ENCODE measurements around the gene DDX24. TPM values are rescaled to one million over a fixed set of nuclear protein-coding genes. Genes with fewer than 3 reads are reported as not detected.

The DDX24 gene
- total and polyA plus RNA-seq, 5 experiments from 2014 or later = 185 to 319 (median 274) TPM

DNA sequence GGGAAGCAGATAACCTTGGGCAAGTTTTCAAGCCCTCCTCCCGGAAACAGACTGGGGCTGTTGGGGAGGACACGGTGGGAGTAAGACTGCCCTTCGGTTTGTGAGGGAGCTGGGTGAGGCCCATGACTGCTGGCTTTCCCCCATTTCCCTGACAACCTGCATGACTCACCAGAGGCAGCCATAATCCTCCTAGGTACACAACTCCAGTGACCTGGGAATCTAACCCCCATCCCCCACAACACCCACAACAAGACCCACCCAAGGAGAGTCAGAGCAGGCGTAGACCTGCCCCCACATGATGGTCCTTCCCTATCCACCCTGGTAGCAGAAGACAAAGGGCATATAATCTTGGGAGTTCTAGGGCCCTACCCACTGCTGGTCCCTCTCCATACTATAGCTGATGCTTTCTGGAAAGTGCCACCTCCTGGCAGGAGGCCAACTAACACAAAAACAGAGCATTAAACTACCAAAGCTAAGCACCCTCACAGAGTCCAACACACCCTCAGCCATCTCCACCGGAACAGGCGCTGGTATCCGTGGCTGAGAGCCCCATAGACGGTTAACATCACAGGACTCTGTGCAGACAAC is 14.8 kb downstream of the DDX24 start:
- Mint-ChIP-seq H3K27me3 (no peaks in the 10 kb centered on the region), H3K4me3 (peak overlapping the region in 7 of 10 donors; percentile 27 to 65 (median 54)), H3K4me1 (peaks cover 66 to 97% (median 87%) of the 10 kb centered on the region in 4 donors), H3K27ac (peak overlapping the region in 9 of 10 donors; percentile 11 to 90 (median 67)), H3K36me3 (peaks cover 38 to 80% (median 54%) of the 10 kb centered on the region in 3 donors), H3K9me3 (peaks cover 9 to 41% (median 29%) of the 10 kb centered on the region in 9 donors)
- DNase-seq = no peak
- POLR2A ChIA-PET = no interaction called here
- peak in 1 of 2 donors; percentile 26 for ATAC-seq

DNA sequence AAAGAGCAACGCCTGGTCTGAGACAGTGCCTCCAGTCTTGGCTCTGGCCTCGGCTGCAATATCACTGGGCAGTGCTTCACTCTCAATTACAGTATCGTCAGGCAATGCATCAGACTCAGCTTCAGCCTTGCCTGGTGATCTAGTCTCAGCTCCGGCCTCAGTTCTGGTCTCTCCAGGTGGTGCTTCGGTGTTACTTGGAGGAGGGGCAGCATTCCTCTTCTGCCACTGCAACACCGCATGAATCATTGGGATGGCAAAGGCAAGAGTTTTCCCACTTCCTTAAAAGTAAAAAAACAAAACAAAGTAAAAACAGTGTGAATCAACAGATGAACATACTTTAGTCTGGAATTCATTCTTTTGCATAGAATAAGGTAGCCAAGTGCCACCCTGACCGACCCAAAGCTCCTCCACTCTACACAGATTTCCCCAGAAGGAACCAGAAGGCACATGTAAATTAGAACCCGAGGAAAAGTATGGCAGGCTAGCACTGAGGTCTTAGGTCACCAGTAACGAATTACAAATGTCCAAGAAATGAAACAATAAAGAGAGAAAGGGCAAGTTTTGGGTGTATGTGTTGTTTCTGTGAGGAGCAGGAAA is 18.6 kb downstream of the DDX24 start:
- Mint-ChIP-seq H3K27me3 (no peaks in the 10 kb centered on the region), H3K36me3 (peaks cover 21 to 83% (median 32%) of the 10 kb centered on the region in 3 donors), H3K27ac (peak overlapping the region in 2 of 10 donors; percentile 66 to 75), H3K4me3 (no peak overlapping the region), H3K9me3 (peaks cover 0 to 7% (median 2%) of the 10 kb centered on the region in 9 donors), H3K4me1 (peaks cover 52 to 98% (median 83%) of the 10 kb centered on the region in 4 donors)
- ATAC-seq (no peak), DNase-seq (no peak)
- POLR2A ChIA-PET = no interaction called here

DNA sequence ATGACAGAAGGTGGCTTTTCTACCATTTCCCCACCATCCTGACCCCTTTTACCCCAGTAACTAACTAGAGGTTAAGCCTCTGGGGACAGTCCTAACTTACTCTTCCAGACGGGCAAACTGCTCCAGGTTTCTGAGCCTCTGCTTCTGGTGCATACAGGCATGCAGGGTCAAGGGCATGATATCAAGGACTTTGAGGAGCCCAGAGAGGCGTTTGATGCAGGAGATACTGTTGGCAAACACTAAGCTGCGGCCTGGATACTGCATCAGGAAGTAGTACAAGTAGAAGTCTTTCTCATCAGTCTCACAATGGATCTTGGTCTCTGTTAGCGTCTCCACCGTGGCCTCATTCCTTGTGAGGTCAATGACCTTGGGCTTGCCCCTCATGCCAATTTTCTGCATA is 21.0 kb downstream of the DDX24 start:
- Mint-ChIP-seq H3K27ac (peak overlapping the region in 6 of 10 donors; percentile 7 to 83 (median 30)), H3K9me3 (no peaks in the 10 kb centered on the region), H3K4me3 (no peak overlapping the region), H3K36me3 (peaks cover 17 to 87% (median 36%) of the 10 kb centered on the region in 3 donors), H3K4me1 (peaks cover 42 to 97% (median 80%) of the 10 kb centered on the region in 4 donors), H3K27me3 (no peaks in the 10 kb centered on the region)
- no peak for ATAC-seq
- POLR2A ChIA-PET = no interaction called here
- no peak for DNase-seq

DNA sequence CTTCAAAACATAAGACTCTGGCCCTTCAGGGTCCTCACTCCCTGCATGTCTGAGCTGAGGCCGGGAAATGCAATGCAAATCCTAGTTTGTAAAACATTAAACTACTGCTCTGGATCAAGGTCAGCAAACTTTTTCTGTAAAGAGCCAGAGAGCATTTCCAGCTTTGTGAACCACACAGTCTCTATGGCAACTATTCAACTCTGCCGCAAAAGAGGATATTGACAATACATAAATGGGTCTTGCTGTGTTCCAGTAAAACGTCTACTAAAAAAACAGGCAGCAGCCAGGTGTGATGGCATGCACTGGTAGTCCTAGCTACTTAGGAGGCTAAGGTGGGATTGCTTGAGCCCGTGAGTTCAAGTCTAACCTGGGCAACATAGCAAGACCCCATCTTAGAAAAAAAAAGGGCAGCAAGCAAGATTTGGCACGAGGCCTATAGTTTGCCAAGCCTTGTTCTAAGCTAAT is 22.3 kb downstream of the DDX24 start:
- peak overlapping the region in 8 of 10 donors; percentile 31 to 85 (median 62) for H3K27ac Mint-ChIP-seq
- peaks cover 42 to 95% (median 74%) of the 10 kb centered on the region in 4 donors for H3K4me1 Mint-ChIP-seq
- no peaks in the 10 kb centered on the region for H3K27me3 Mint-ChIP-seq
- H3K9me3 Mint-ChIP-seq = no peaks in the 10 kb centered on the region
- DNase-seq = no peak
- peaks cover 17 to 99% (median 42%) of the 10 kb centered on the region in 3 donors for H3K36me3 Mint-ChIP-seq
- peak overlapping the region in 4 of 10 donors; percentile 1 to 33 (median 22) for H3K4me3 Mint-ChIP-seq
- POLR2A ChIA-PET = no interaction called here
- ATAC-seq = peak in 1 of 2 donors; percentile 22

DNA sequence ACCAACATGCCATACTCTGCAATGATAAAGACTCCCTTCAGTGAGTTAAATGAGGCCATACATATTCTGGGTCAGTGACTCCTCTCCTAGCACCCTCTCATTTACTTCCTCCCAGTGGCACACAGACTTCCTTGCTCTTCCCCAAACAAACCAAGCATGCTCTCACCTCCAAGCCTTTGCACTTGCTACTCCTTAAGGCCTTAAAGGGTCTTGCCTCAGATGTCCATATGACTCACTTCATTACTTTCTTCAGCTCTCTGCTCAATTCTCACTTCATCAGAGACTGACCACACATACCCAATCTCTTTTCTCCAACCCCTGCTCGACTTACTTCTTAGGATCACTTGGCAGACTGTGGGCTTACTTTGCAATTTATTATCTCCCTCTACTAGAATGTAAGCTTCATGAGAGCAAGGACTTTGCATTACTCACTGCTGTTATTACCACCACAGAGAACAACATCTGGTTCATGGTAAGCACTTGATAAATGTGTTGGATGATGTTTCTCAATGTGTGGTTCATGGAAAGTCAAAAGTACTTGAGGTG is 22.8 kb downstream of the DDX24 start:
- peaks cover 17 to 94% (median 42%) of the 10 kb centered on the region in 3 donors for H3K36me3 Mint-ChIP-seq
- H3K27me3 Mint-ChIP-seq = no peaks in the 10 kb centered on the region
- POLR2A ChIA-PET = interaction anchor here (1.8 kb wide), 1 partner anchor 23 kb away, joined by 4 read pairs; the partner anchor contains the start of genes DDX24 and IFI27L1
- DNase-seq (no peak), ATAC-seq (no peak)
- H3K27ac Mint-ChIP-seq = peak overlapping the region in 9 of 10 donors; percentile 29 to 85 (median 56)
- peaks cover 40 to 90% (median 70%) of the 10 kb centered on the region in 4 donors for H3K4me1 Mint-ChIP-seq
- peak overlapping the region in 8 of 10 donors; percentile 1 to 45 (median 12) for H3K4me3 Mint-ChIP-seq
- H3K9me3 Mint-ChIP-seq = no peaks in the 10 kb centered on the region

DNA sequence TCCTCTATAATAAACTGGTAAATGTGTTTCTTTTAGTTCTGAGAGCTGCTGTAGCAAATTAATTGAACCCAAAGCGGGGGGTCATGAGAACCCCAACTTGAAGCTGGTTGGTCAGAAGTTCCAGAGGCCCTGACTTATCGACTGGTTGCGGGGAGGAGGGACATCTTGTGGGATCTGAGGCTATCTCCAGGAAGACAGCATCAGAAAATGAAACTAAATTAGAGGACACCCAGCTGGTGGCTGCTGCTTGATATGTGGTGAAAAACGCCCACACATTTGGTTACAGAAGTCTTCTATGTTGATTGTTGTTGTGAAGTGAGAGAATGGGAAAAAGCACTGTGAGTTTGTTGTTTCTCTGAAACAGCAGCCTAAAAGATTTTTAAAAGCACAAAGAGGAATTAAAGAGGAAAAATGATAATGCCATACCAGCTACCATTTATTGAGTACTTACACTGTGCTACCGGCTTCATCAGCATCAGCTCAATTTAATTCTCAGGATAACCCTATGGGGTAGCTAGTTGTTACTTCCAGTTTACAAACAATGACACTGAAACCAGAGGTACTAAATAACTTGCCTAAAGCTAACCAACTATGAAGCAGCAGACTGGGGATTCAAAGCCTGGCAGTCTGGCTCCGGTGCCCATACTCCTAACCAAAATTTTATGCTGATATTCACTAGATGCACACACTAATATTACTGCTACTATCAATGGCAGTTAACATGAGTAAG is 24.3 kb downstream of the DDX24 start:
- peaks cover 17 to 94% (median 40%) of the 10 kb centered on the region in 3 donors for H3K36me3 Mint-ChIP-seq
- no peaks in the 10 kb centered on the region for H3K9me3 Mint-ChIP-seq
- H3K4me3 Mint-ChIP-seq = peak overlapping the region in 9 of 10 donors; percentile 8 to 48 (median 37)
- peak overlapping the region; percentile 22 to 85 (median 68) for H3K27ac Mint-ChIP-seq
- DNase-seq = peak in 5 of 10 donors; percentile 16 to 41 (median 34)
- no peaks in the 10 kb centered on the region for H3K27me3 Mint-ChIP-seq
- peak; percentile 52 to 62 for ATAC-seq
- H3K4me1 Mint-ChIP-seq = peaks cover 33 to 88% (median 61%) of the 10 kb centered on the region in 4 donors
- POLR2A ChIA-PET = interaction anchor here (1.8 kb wide), 1 partner anchor 25 kb away, joined by 4 read pairs; the partner anchor contains the start of genes DDX24 and IFI27L1

DNA sequence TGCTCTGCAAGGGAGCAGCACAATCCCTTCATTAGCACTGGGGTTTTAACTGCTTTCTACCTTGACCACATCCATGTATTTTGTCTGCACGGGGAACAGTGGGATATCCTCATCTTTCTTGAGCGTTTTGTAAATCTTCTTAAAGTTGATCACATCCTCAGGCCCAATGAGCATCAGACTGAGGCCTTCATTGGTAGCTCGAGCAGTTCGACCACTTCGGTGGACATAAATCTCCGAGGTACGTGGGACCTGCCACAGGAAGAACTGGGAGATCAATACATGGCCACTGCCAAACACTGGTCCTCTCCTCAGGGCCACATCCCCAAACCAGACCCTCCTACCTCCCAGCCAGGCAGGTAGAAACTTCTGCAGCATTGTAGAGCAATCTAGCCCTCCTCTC is 26.1 kb downstream of the DDX24 start:
- peaks cover 32 to 78% (median 49%) of the 10 kb centered on the region in 4 donors for H3K4me1 Mint-ChIP-seq
- H3K36me3 Mint-ChIP-seq = peaks cover 20 to 94% (median 39%) of the 10 kb centered on the region in 3 donors
- ATAC-seq = no peak
- peak overlapping the region in 1 of 10 donors; percentile 12 for H3K4me3 Mint-ChIP-seq
- H3K27me3 Mint-ChIP-seq = no peaks in the 10 kb centered on the region
- H3K27ac Mint-ChIP-seq = peak overlapping the region in 8 of 10 donors; percentile 5 to 80 (median 46)
- DNase-seq = peak in 1 of 10 donors; percentile 4
- no peaks in the 10 kb centered on the region for H3K9me3 Mint-ChIP-seq
- POLR2A ChIA-PET = no interaction called here

DNA sequence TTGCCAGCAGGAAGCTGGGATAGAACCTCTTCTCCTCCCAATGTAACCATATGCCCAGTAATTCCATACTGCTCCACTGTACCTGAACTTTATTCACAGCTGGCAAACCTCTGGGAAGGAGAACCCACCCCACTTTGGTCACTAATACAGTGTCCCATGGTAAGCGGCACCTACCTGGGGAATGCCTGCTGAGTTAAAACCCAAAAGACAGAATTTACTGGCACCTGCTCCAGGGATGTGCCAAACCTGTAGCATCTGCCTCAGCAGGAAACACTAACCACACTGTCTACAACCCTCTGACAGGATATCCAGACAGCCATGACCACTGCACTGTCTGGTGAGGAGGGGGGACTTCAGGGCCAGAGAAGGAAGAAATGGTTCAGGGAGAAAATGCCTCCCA is 26.6 kb downstream of the DDX24 start:
- DNase-seq = peak in 1 of 10 donors; percentile 15
- POLR2A ChIA-PET = no interaction called here
- no peaks in the 10 kb centered on the region for H3K9me3 Mint-ChIP-seq
- peak overlapping the region in 9 of 10 donors; percentile 12 to 80 (median 58) for H3K27ac Mint-ChIP-seq
- H3K36me3 Mint-ChIP-seq = peaks cover 21 to 94% (median 38%) of the 10 kb centered on the region in 3 donors
- H3K4me3 Mint-ChIP-seq = peak overlapping the region in 1 of 10 donors; percentile 46
- ATAC-seq = peak in 1 of 2 donors; percentile 18
- peaks cover 32 to 73% (median 45%) of the 10 kb centered on the region in 4 donors for H3K4me1 Mint-ChIP-seq
- no peaks in the 10 kb centered on the region for H3K27me3 Mint-ChIP-seq

DNA sequence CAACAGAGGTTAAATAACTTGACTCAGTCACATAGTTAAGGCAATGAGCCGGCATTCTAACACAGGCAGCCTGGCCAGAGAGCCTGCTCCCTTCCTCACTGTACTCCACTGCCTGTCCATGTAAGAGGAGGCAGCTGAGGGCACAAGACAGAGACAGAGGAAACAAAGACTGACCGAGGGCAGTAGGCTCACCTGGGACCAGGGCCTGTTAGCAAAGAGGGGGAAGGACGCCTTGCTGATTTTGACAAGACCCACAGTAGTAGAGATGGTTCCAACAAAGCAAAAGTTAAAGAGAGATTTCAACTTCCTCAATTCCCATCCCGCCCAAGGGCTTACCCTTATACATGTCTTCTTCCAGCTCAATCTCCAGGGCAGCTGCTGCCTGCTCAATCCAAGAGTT is 28.3 kb downstream of the DDX24 start:
- no peaks in the 10 kb centered on the region for H3K9me3 Mint-ChIP-seq
- peak overlapping the region; percentile 2 to 90 (median 56) for H3K27ac Mint-ChIP-seq
- ATAC-seq = no peak
- peaks cover 13 to 90% (median 37%) of the 10 kb centered on the region in 3 donors for H3K36me3 Mint-ChIP-seq
- H3K4me1 Mint-ChIP-seq = peaks cover 22 to 56% (median 30%) of the 10 kb centered on the region in 4 donors
- DNase-seq = peak in 1 of 10 donors; percentile 8
- peak overlapping the region in 2 of 10 donors; percentile 13 to 34 for H3K4me3 Mint-ChIP-seq
- H3K27me3 Mint-ChIP-seq = no peaks in the 10 kb centered on the region
- POLR2A ChIA-PET = no interaction called here

DNA sequence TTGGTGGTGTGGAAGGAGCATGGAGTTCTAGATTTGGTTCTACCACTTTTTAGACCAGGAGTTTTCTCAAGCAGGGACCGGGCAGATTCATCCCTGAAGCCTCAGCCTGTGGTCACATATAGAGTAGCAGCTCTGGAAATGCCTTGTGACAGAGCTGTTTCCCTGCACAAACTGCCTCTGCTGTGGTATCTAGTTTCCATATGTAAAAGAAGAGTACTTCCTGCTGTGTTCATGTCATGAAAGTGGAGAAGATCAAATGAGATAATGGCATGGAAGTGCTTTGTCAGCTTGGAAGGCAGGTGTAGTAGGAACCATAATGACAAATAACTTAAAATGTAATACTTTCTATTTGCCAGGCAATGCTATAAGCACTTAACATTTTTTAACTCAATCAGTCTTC is 28.8 kb downstream of the DDX24 start:
- POLR2A ChIA-PET = no interaction called here
- Mint-ChIP-seq H3K36me3 (peaks cover 13 to 90% (median 37%) of the 10 kb centered on the region in 3 donors), H3K9me3 (no peaks in the 10 kb centered on the region), H3K4me1 (peaks cover 17 to 51% (median 25%) of the 10 kb centered on the region in 4 donors), H3K27ac (peak overlapping the region in 4 of 10 donors; percentile 11 to 90 (median 26)), H3K4me3 (no peak overlapping the region), H3K27me3 (no peaks in the 10 kb centered on the region)
- ATAC-seq = no peak
- no peak for DNase-seq

DNA sequence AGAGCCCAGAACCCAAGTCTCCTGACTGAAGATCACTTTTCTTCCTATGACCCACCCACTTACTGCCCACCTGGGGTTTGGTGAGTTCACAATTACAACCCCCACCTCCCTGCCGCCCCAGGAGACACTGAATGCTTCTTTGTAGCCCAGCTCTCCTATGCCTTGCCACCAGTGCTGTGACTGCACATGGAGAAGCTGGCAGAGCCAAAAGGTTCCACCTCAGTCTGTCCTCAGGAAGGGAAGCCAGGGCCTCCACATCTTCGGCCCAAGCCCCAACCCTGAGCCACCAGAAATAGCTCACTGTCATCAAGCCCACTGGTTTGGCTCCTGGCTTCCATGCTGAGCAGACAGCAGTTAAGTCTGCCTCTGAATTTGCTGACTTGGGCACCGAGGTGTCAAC is 29.2 kb downstream of the DDX24 start:
- peak in 1 of 10 donors; percentile 16 for DNase-seq
- POLR2A ChIA-PET = no interaction called here
- Mint-ChIP-seq H3K36me3 (peaks cover 13 to 90% (median 39%) of the 10 kb centered on the region in 3 donors), H3K4me1 (peaks cover 13 to 47% (median 23%) of the 10 kb centered on the region in 4 donors), H3K27ac (peak overlapping the region in 5 of 10 donors; percentile 11 to 90 (median 31)), H3K4me3 (peak overlapping the region in 1 of 10 donors; percentile 48), H3K9me3 (no peaks in the 10 kb centered on the region), H3K27me3 (no peaks in the 10 kb centered on the region)
- no peak for ATAC-seq

DNA sequence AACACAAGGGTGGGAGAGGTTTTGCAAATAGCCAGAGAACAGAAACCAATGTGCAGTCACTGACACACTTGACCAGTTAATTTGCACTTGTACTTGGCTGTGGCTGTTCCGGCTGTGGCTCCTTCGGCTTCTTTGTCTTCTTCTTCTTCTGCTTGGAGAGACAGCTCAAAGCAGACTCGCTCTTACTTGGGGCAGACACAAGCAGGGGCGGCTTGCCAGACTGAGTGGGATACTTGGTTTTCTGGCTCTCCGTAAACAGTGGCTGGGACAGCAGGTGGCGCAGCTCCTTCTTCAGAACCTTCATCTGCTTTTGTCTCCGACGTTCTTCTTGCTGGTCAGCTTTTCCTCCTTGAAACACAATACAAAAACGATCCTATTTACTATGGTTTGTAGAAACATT is 29.9 kb downstream of the DDX24 start:
- Mint-ChIP-seq H3K4me3 (peak overlapping the region in 1 of 10 donors; percentile 1), H3K9me3 (no peaks in the 10 kb centered on the region), H3K36me3 (peaks cover 13 to 90% (median 33%) of the 10 kb centered on the region in 3 donors), H3K27ac (peak overlapping the region in 5 of 10 donors; percentile 24 to 90 (median 48)), H3K4me1 (peaks cover 6 to 41% (median 17%) of the 10 kb centered on the region in 4 donors), H3K27me3 (no peaks in the 10 kb centered on the region)
- no peak for ATAC-seq
- peak in 1 of 10 donors; percentile 15 for DNase-seq
- POLR2A ChIA-PET = no interaction called here
